Naive thymus-derived CD4-positive, alpha-beta T cell (primary cell): Measurements from ENCODE around the gene AGAP1. TPM values are rescaled to one million over a fixed set of nuclear protein-coding genes. Genes with fewer than 3 reads are reported as not detected.

ENCODE experiments used
- ATAC-seq: fragments of 150-1000 bp; cut with Tn5 transposase; 2 replicates; pipeline ENCODE4 v1.10.0; 2021; ENCODE audit warnings: mild to moderate bottlenecking, moderate library complexity
- CTCF ChIA-PET: fragments of 350-600 bp; sonication (Branson Sonifier 250); formaldehyde crosslinking; loops from one replicate; lab custom pipeline; 2021; ENCODE audit warnings: antibody characterized with exemption; lab: Charles Lee
- POLR2A ChIA-PET: fragments of 350-600 bp; sonication (Branson Sonifier 250); formaldehyde crosslinking; loops from one replicate; lab custom pipeline; 2021; ENCODE audit warnings: antibody characterized with exemption, inconsistent platforms; lab: Charles Lee
- DNase-seq, 9 donors: peaks; one replicate each; pipeline versions ENCODE4 v3.0.0 to v3.0.0-alpha.2; 2020 to 2022; ENCODE audit warnings: mixed read lengths in 1 of 9
- H3K27ac ChIP-seq: one replicate; pipeline ENCODE4 v1.7.0; 2013; ENCODE audit warnings: mild to moderate bottlenecking, low read depth, low read length, moderate library complexity
- H3K27me3 ChIP-seq, 2 donors: one replicate each; pipeline ENCODE4 v1.7.0; 2013; ENCODE audit warnings: low read length in 2 of 2, mild to moderate bottlenecking in 2 of 2, moderate library complexity in 2 of 2; ENCODE audit not compliant: control insufficient read depth in 2 of 2, insufficient read depth in 2 of 2
- H3K36me3 ChIP-seq, 3 experiments: 1 replicate in 2 of 3; 2 replicates in 1 of 3; pipeline ENCODE4 v1.7.0; 2013; ENCODE audit warnings: low read length in 3 of 3, mild to moderate bottlenecking in 3 of 3, moderate library complexity in 1 of 3; ENCODE audit not compliant: insufficient read depth in 3 of 3, control insufficient read depth in 2 of 3
- H3K4me1 ChIP-seq, 2 donors: one replicate each; pipeline ENCODE4 v1.7.0; 2013; ENCODE audit warnings: low read length in 2 of 2, mild to moderate bottlenecking in 2 of 2, moderate library complexity in 1 of 2; ENCODE audit not compliant: control insufficient read depth in 2 of 2, insufficient read depth in 2 of 2
- H3K4me3 ChIP-seq: 2 replicates; pipeline ENCODE4 v1.7.0; 2013; ENCODE audit warnings: mild to moderate bottlenecking, low read length
- H3K9me3 ChIP-seq, 3 experiments: 1 replicate in 2 of 3; 2 replicates in 1 of 3; pipeline ENCODE4 v1.7.0; 2013; ENCODE audit warnings: low read length in 3 of 3; ENCODE audit not compliant: control insufficient read depth in 2 of 3
- H3K27ac Mint-ChIP-seq, 9 donors: one replicate each; pipeline ENCODE4 v1.8.0; 2020 to 2022; ENCODE audit warnings: mixed read lengths in 9 of 9, mild to moderate bottlenecking in 8 of 9, moderate library complexity in 5 of 9, inconsistent platforms in 2 of 9
- H3K27me3 Mint-ChIP-seq, 5 donors: one replicate each; pipeline ENCODE4 v1.8.0; 2021 to 2022; ENCODE audit warnings: mixed read lengths in 5 of 5, mild to moderate bottlenecking in 1 of 5
- H3K36me3 Mint-ChIP-seq, 5 donors: one replicate each; pipeline ENCODE4 v1.8.0; 2020 to 2022; ENCODE audit warnings: mixed read lengths in 5 of 5, mild to moderate bottlenecking in 3 of 5, inconsistent platforms in 1 of 5
- H3K4me1 Mint-ChIP-seq, 7 donors: one replicate each; pipeline ENCODE4 v1.8.0; 2020 to 2022; ENCODE audit warnings: mixed read lengths in 7 of 7, mild to moderate bottlenecking in 3 of 7, inconsistent platforms in 1 of 7
- H3K4me3 Mint-ChIP-seq, 10 donors: one replicate each; pipeline ENCODE4 v1.8.0; 2020 to 2022; ENCODE audit warnings: mild to moderate bottlenecking in 10 of 10, mixed read lengths in 10 of 10, moderate library complexity in 6 of 10, inconsistent platforms in 2 of 10
- H3K9me3 Mint-ChIP-seq, 11 donors: one replicate each; pipeline ENCODE4 v1.8.0; 2020 to 2022; ENCODE audit warnings: mixed read lengths in 11 of 11, mild to moderate bottlenecking in 4 of 11, inconsistent platforms in 1 of 11, moderate library complexity in 1 of 11
- intact Hi-C, 2 donors: fragments of 100-400 bp; cut with micrococcal nuclease; formaldehyde crosslinking; loops; one replicate each; pipeline ENCODE4 v1.15.1; 2023
- polyA plus RNA-seq, 2 donors: library from polyadenylated mRNA; unstranded; fragments of 300-500 nt; fragmentation: Illumina TruSeq; gene quantifications; one replicate each; pipeline ENCODE4 v1.2.3, GENCODE V29; 2021
- total RNA-seq, 6 experiments: library from RNA in 5 of 6; stranded (reverse) in 5 of 6; gene quantifications; 1 replicate in 5 of 6; 2 replicates in 1 of 6; pipeline ENCODE4 v1.2.3 and lab custom pipeline; 2021 to 2026

The AGAP1 gene
- total and polyA plus RNA-seq, 7 experiments from 2014 or later, result 0.35 to 9.6 (median 0.85) TPM; not detected in 2

DNA sequence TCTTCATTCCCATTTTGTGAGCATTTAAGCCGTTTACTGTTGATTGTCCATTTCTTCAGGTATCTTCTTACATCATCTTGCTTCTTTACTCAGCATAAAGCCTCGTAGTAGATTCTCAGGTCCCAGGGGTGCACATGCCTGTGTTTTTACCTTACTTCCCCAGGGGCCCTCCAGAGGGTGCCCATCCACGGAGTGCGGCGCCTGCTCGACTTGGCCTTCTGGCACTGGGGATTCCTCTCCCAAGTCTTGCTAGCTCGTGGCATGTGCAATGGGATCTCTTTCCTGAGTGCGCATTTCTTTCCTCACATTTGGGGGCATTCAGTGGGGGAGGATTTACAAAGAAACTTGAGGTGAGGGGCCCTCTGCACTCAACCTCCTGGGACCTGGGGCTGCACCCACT, 148.1 kb downstream of the AGAP1 start:
- H3K36me3 ChIP-seq, result no peaks in the 10 kb centered on the region
- no peak overlapping the region for H3K27ac Mint-ChIP-seq
- H3K4me1 ChIP-seq, result no peaks in the 10 kb centered on the region
- intact Hi-C loops, result no loop called here
- no peaks in the 10 kb centered on the region for H3K9me3 ChIP-seq
- CTCF ChIA-PET, result no interaction called here
- peaks cover 0 to 2% (median 0%) of the 10 kb centered on the region in 7 donors for H3K4me1 Mint-ChIP-seq
- H3K27me3 ChIP-seq, result no peaks in the 10 kb centered on the region
- H3K27me3 Mint-ChIP-seq, result peaks cover 10 to 46% (median 38%) of the 10 kb centered on the region in 5 donors
- H3K36me3 Mint-ChIP-seq, result no peaks in the 10 kb centered on the region
- H3K4me3 ChIP-seq, result no peak overlapping the region
- ATAC-seq (no peak), DNase-seq (no peak)
- H3K27ac ChIP-seq, result no peak overlapping the region
- POLR2A ChIA-PET, result no interaction called here
- H3K4me3 Mint-ChIP-seq, result no peak overlapping the region
- no peaks in the 10 kb centered on the region for H3K9me3 Mint-ChIP-seq

DNA sequence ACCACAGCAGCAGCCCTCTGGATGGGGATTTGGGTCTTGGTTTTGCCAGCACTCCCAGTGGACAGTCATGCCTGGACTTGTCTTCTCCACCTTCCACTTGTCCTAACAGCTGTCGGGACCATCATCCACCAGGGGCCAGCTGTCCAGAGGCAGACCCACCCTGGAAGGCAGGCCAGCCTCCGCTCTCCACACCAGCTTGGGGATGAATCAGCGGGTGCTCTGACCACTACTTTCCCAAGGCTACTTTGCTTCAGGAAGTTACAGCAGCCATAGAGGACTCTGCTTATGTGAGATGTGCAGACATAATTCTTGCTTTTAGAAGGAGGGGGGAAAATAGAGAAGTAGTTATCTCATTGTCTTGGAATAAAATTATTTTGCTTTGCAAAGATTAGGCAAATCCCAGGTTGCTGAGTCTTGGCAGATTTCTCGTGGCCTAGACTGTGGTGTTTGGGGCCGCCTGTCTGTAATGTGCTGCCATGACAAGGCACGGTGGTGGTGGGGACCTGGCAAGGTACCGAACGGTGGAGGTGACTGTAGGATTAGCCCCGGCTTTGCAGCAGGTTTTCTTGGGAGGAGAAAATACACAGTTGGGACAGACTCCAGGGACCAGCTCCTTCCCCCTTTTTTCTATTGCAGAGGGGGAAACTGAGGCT, 148.7 kb downstream of the AGAP1 start:
- Histone ChIP-seq H3K27me3 (no peaks in the 10 kb centered on the region), H3K4me1 (no peaks in the 10 kb centered on the region), H3K4me3 (no peak overlapping the region), H3K9me3 (no peaks in the 10 kb centered on the region), H3K27ac (no peak overlapping the region), H3K36me3 (no peaks in the 10 kb centered on the region)
- Mint-ChIP-seq H3K4me1 (peaks cover 0 to 2% (median 0%) of the 10 kb centered on the region in 7 donors), H3K27me3 (peaks cover 10 to 43% (median 35%) of the 10 kb centered on the region in 5 donors), H3K27ac (no peak overlapping the region), H3K36me3 (no peaks in the 10 kb centered on the region), H3K4me3 (no peak overlapping the region), H3K9me3 (no peaks in the 10 kb centered on the region)
- no peak for DNase-seq
- intact Hi-C loops, result no loop called here
- ATAC-seq, result no peak
- ChIA-PET POLR2A (no interaction called here), CTCF (no interaction called here)

DNA sequence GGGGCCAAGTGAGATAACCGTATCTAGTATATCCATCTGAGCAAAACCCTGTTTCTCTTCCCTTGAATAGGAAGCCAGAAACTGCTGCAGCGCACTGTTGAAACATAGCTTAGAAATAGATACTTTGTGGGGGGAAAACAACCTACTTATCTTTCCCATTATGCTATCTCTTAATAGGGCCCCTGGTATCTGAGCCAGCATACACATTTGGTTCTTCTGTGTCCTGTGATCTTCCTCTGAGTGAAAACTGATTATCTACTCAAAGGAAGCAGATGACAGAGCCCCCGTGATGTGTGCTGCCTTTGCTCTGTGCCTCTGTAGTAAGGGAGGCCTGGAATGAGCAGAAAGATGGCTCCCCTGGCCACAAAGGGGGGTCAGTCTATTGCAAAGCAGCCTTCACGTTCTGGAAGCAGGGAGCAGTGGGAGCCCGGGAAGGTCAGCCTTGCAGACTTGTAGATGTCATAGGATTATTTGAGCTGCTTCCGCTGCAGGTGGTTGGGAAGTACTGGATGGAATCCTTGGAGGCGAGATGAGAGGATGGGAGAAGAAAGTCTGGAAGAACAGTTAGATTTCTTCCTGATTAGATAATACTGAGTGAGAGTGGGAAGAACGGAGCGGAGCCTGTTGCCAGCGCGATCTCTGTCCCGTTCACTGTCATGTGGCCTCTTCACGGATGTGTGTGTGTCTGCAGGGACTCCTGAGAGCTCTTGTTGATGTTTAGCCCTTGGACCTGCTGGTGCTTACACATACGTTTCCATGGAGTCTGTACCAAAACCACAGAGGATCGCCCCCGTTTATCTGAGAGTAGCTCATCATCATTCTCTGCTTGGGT, 150.1 kb downstream of the AGAP1 start:
- Mint-ChIP-seq H3K27ac (no peak overlapping the region), H3K9me3 (peaks cover 0 to 4% (median 0%) of the 10 kb centered on the region in 11 donors), H3K4me1 (peaks cover 0 to 2% (median 0%) of the 10 kb centered on the region in 7 donors), H3K36me3 (no peaks in the 10 kb centered on the region), H3K4me3 (no peak overlapping the region), H3K27me3 (peaks cover 10 to 41% (median 32%) of the 10 kb centered on the region in 5 donors)
- DNase-seq (no peak), ATAC-seq (no peak)
- Histone ChIP-seq H3K9me3 (no peaks in the 10 kb centered on the region), H3K36me3 (no peaks in the 10 kb centered on the region), H3K27ac (no peak overlapping the region), H3K27me3 (no peaks in the 10 kb centered on the region), H3K4me1 (no peaks in the 10 kb centered on the region), H3K4me3 (no peak overlapping the region)
- ChIA-PET CTCF (interaction anchor here (0.6 kb wide), 2 partner anchors 54 to 1869 kb away, joined by 3 read pairs; no protein-coding TSS in a partner anchor), POLR2A (no interaction called here)
- intact Hi-C loops, result no loop called here

DNA sequence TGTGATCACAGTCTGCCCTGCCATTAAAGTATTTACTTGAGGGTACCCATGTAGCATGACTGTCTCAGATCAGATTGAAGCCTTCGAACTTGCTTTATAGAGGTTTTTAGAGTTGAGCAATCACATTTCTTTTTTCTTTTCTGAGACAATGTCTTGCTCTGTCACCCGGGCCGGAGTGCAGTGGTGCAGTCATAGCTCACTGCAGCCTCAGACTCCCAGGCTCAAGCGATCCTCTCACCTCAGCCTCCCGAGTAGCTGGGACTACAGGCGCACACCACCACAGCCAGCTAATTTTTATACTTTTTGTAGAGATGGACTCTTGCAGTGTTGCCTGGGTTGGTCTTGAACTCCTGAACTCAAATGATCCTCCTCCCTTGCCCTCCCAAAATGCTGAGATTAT, 153.4 kb downstream of the AGAP1 start:
- H3K27me3 Mint-ChIP-seq, result peaks cover 0 to 38% (median 26%) of the 10 kb centered on the region in 5 donors

DNA sequence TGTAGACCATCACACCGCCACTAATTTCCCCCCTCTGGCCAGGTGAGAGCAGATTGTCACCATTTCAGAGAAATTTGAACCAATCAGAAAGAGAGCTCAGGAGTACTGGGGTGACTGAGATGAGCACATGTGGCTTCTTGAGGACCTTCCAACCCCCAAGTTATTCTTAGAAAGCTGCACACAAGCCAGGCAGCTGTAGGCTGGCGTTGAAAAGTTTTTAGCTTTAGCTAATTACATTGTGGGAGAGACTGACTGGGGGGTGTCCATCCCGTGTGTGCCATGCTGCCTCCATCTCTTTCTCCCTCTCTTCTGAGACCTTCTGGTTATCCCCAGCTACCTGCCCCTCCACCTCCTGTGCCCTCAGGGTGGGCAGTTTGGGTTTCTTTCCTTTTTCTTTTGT, 154.0 kb downstream of the AGAP1 start:
- DNase-seq (no peak), ATAC-seq (no peak)
- H3K27me3 ChIP-seq, result no peaks in the 10 kb centered on the region
- Mint-ChIP-seq H3K9me3 (peaks cover 0 to 4% (median 0%) of the 10 kb centered on the region in 11 donors), H3K4me3 (no peak overlapping the region), H3K27ac (no peak overlapping the region), H3K4me1 (no peaks in the 10 kb centered on the region), H3K36me3 (no peaks in the 10 kb centered on the region), H3K27me3 (peaks cover 0 to 32% (median 20%) of the 10 kb centered on the region in 5 donors)
- no peak overlapping the region for H3K27ac ChIP-seq
- no peaks in the 10 kb centered on the region for H3K4me1 ChIP-seq
- ChIA-PET POLR2A (no interaction called here), CTCF (no interaction called here)
- H3K36me3 ChIP-seq, result no peaks in the 10 kb centered on the region
- no peaks in the 10 kb centered on the region for H3K9me3 ChIP-seq
- H3K4me3 ChIP-seq, result no peak overlapping the region
- intact Hi-C loops, result no loop called here

More for the DNA sequence above, 153.4 kb downstream of the AGAP1 start:
- ChIA-PET CTCF (no interaction called here), POLR2A (no interaction called here)
- no peaks in the 10 kb centered on the region for H3K4me1 ChIP-seq
- no peaks in the 10 kb centered on the region for H3K36me3 ChIP-seq
- DNase-seq, result no peak
- H3K4me3 ChIP-seq, result no peak overlapping the region
- intact Hi-C loops, result no loop called here
- Mint-ChIP-seq H3K4me1 (no peaks in the 10 kb centered on the region), H3K9me3 (peaks cover 0 to 4% (median 0%) of the 10 kb centered on the region in 11 donors), H3K4me3 (no peak overlapping the region), H3K36me3 (no peaks in the 10 kb centered on the region), H3K27ac (no peak overlapping the region)
- no peak overlapping the region for H3K27ac ChIP-seq
- no peaks in the 10 kb centered on the region for H3K27me3 ChIP-seq
- ATAC-seq, result no peak
- no peaks in the 10 kb centered on the region for H3K9me3 ChIP-seq

DNA sequence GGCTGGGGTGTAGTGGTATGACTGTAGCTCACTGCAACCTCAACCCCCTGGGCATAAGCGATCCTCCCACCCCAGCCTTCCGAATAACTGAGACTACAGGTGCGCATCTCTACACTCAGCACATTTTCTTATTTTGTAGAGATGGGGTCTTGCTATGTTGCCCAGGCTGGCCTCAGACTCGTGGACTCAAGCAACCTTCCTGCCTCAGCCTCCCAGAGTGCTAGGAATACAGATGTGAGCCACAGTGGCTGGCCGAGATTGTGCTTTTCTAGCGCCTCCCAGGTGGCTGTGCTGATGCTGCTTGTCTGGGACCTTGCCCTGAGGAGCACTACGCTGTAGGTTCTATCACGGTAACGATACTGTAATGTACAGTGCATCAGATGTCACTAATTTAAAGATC, 155.6 kb downstream of the AGAP1 start:
- Histone ChIP-seq H3K27ac (no peak overlapping the region), H3K4me1 (no peaks in the 10 kb centered on the region), H3K4me3 (no peak overlapping the region), H3K27me3 (no peaks in the 10 kb centered on the region), H3K36me3 (no peaks in the 10 kb centered on the region), H3K9me3 (no peaks in the 10 kb centered on the region)
- no peaks in the 10 kb centered on the region for H3K36me3 Mint-ChIP-seq
- H3K27me3 Mint-ChIP-seq, result peaks cover 0 to 34% (median 14%) of the 10 kb centered on the region in 5 donors
- H3K4me3 Mint-ChIP-seq, result no peak overlapping the region
- CTCF ChIA-PET, result interaction anchor here (0.6 kb wide), 1 partner anchor 109 kb away, joined by 3 read pairs; no protein-coding TSS in a partner anchor
- POLR2A ChIA-PET, result no interaction called here
- peaks cover 0 to 4% (median 0%) of the 10 kb centered on the region in 11 donors for H3K9me3 Mint-ChIP-seq
- ATAC-seq (no peak), DNase-seq (no peak)
- no peak overlapping the region for H3K27ac Mint-ChIP-seq
- no peaks in the 10 kb centered on the region for H3K4me1 Mint-ChIP-seq
- intact Hi-C loops, result no loop called here
